Measurements from ENCODE around the gene IREB2. TPM values are rescaled to one million over a fixed set of nuclear protein-coding genes. Genes with fewer than 3 reads are reported as not detected.

The IREB2 gene
- 58.7 TPM for polyA plus RNA-seq
- long read RNA-seq, donor 1, full-length matches to known transcripts, result 5 of 5 reads
- long read RNA-seq, donor 1, partial matches to known transcripts, result 0 of 5 reads
- long read RNA-seq, donor 1, other reads (novel, unspliced or antisense), result 0 of 5 reads
- long read RNA-seq, donor 2, full-length matches to known transcripts, result 7 of 7 reads
- long read RNA-seq, donor 2, partial matches to known transcripts, result 0 of 7 reads
- long read RNA-seq, donor 2, other reads (novel, unspliced or antisense), result 0 of 7 reads
- long read RNA-seq, donor 3, result 0 reads
- long read RNA-seq, donor 4, result 0 reads
- long read RNA-seq, donor 5, full-length matches to known transcripts, result 7 of 7 reads
- long read RNA-seq, donor 5, partial matches to known transcripts, result 0 of 7 reads
- long read RNA-seq, donor 5, other reads (novel, unspliced or antisense), result 0 of 7 reads
- long read RNA-seq, donor 6, full-length matches to known transcripts, result 8 of 8 reads
- long read RNA-seq, donor 6, partial matches to known transcripts, result 0 of 8 reads
- long read RNA-seq, donor 6, other reads (novel, unspliced or antisense), result 0 of 8 reads
- long read RNA-seq, donor 7, full-length matches to known transcripts, result 2 of 2 reads
- long read RNA-seq, donor 7, partial matches to known transcripts, result 0 of 2 reads
- long read RNA-seq, donor 7, other reads (novel, unspliced or antisense), result 0 of 2 reads
- long read RNA-seq, donor 8, full-length matches to known transcripts, result 7 of 21 reads
- long read RNA-seq, donor 8, partial matches to known transcripts, result 14 of 21 reads
- long read RNA-seq, donor 8, other reads (novel, unspliced or antisense), result 0 of 21 reads
- long read RNA-seq, donor 9, full-length matches to known transcripts, result 3 of 3 reads
- long read RNA-seq, donor 9, partial matches to known transcripts, result 0 of 3 reads
- long read RNA-seq, donor 9, other reads (novel, unspliced or antisense), result 0 of 3 reads
- long read RNA-seq, donor 10, full-length matches to known transcripts, result 4 of 39 reads
- long read RNA-seq, donor 10, partial matches to known transcripts, result 35 of 39 reads
- long read RNA-seq, donor 10, other reads (novel, unspliced or antisense), result 0 of 39 reads
- long read RNA-seq, donor 11, full-length matches to known transcripts, result 3 of 3 reads
- long read RNA-seq, donor 11, partial matches to known transcripts, result 0 of 3 reads
- long read RNA-seq, donor 11, other reads (novel, unspliced or antisense), result 0 of 3 reads

GRCh38 chr15:78437762-78438618, at the start of gene IREB2:
IREB2 (plus strand) TSS chr15:78438216; CDS start chr15:78438338, 122 bp downstream.
- no peaks in the 10 kb centered on the region for H3K27me3 ChIP-seq (ENCODE audit: control insufficient read depth, insufficient read depth, low read length)
- peak; percentile 99 for DNase-seq
- peak within 1 kb of the TSS; percentile 99 for H3K4me3 ChIP-seq (ENCODE audit: low read length)
- H3K36me3 ChIP-seq (ENCODE audit: control insufficient read depth, insufficient read depth, low read length), result peaks cover 18% of the 10 kb centered on the region
- no CpG with 5 or more reads among the region's 78 CpGs for WGBS (ENCODE audit: insufficient coverage, low lambda C conversion rate)
- peak within 1 kb of the TSS; percentile 98 for H3K27ac ChIP-seq (ENCODE audit: low read length)
- H3K4me1 ChIP-seq (ENCODE audit: control insufficient read depth, insufficient read depth, low read length), result peaks cover 30% of the 10 kb centered on the region
- H3K9me3 ChIP-seq (ENCODE audit: control insufficient read depth, low read depth, low read length), result no peaks in the 10 kb centered on the region

GRCh38 chr15:78388865-78389264, 49.2 kb upstream of the IREB2 start:
- no peak for DNase-seq
- no peak overlapping the region for H3K27ac ChIP-seq (ENCODE audit: low read length)
- no peaks in the 10 kb centered on the region for H3K27me3 ChIP-seq (ENCODE audit: control insufficient read depth, insufficient read depth, low read length)
- 79% methylated on average over 5 of the region's 12 CpGs for WGBS (ENCODE audit: insufficient coverage, low lambda C conversion rate)
- no peaks in the 10 kb centered on the region for H3K4me1 ChIP-seq (ENCODE audit: control insufficient read depth, insufficient read depth, low read length)
- H3K4me3 ChIP-seq (ENCODE audit: low read length), result no peak overlapping the region
- no peaks in the 10 kb centered on the region for H3K36me3 ChIP-seq (ENCODE audit: control insufficient read depth, insufficient read depth, low read length)
- H3K9me3 ChIP-seq (ENCODE audit: control insufficient read depth, low read depth, low read length), result no peaks in the 10 kb centered on the region

- no peak overlapping the region for H3K4me3 ChIP-seq (ENCODE audit: low read length)
- peaks cover 4% of the 10 kb centered on the region for H3K4me1 ChIP-seq (ENCODE audit: control insufficient read depth, insufficient read depth, low read length)
- WGBS (ENCODE audit: insufficient coverage, low lambda C conversion rate), result no CpG with 5 or more reads among the region's 7 CpGs
- no peaks in the 10 kb centered on the region for H3K9me3 ChIP-seq (ENCODE audit: control insufficient read depth, low read depth, low read length)
- no peaks in the 10 kb centered on the region for H3K27me3 ChIP-seq (ENCODE audit: control insufficient read depth, insufficient read depth, low read length)
- no peak overlapping the region for H3K27ac ChIP-seq (ENCODE audit: low read length)
- DNase-seq, result no peak
- H3K36me3 ChIP-seq (ENCODE audit: control insufficient read depth, insufficient read depth, low read length), result no peaks in the 10 kb centered on the region
Observed at GRCh38 chr15:78389322-78389721, 48.7 kb upstream of the IREB2 start.

- no peaks in the 10 kb centered on the region for H3K36me3 ChIP-seq (ENCODE audit: control insufficient read depth, insufficient read depth, low read length)
- WGBS (ENCODE audit: insufficient coverage, low lambda C conversion rate), result no CpG with 5 or more reads among the region's 2 CpGs
- H3K9me3 ChIP-seq (ENCODE audit: control insufficient read depth, low read depth, low read length), result no peaks in the 10 kb centered on the region
- H3K4me1 ChIP-seq (ENCODE audit: control insufficient read depth, insufficient read depth, low read length), result peaks cover 4% of the 10 kb centered on the region
- no peaks in the 10 kb centered on the region for H3K27me3 ChIP-seq (ENCODE audit: control insufficient read depth, insufficient read depth, low read length)
- no peak for DNase-seq
- H3K4me3 ChIP-seq (ENCODE audit: low read length), result no peak overlapping the region
- no peak overlapping the region for H3K27ac ChIP-seq (ENCODE audit: low read length)
Observed at GRCh38 chr15:78389738-78390137, 48.3 kb upstream of the IREB2 start.

GRCh38 chr15:78390242-78390641, 47.8 kb upstream of the IREB2 start:
- H3K4me3 ChIP-seq (ENCODE audit: low read length), result no peak overlapping the region
- H3K4me1 ChIP-seq (ENCODE audit: control insufficient read depth, insufficient read depth, low read length), result peaks cover 4% of the 10 kb centered on the region
- no peak overlapping the region for H3K27ac ChIP-seq (ENCODE audit: low read length)
- H3K36me3 ChIP-seq (ENCODE audit: control insufficient read depth, insufficient read depth, low read length), result no peaks in the 10 kb centered on the region
- DNase-seq, result no peak
- no peaks in the 10 kb centered on the region for H3K27me3 ChIP-seq (ENCODE audit: control insufficient read depth, insufficient read depth, low read length)
- 100% methylated on average over 1 of the region's 1 CpG for WGBS (ENCODE audit: insufficient coverage, low lambda C conversion rate)
- no peaks in the 10 kb centered on the region for H3K9me3 ChIP-seq (ENCODE audit: control insufficient read depth, low read depth, low read length)

GRCh38 chr15:78390826-78391225, 47.2 kb upstream of the IREB2 start:
- Histone ChIP-seq H3K36me3 (ENCODE audit: control insufficient read depth, insufficient read depth, low read length) (no peaks in the 10 kb centered on the region), H3K4me3 (ENCODE audit: low read length) (no peak overlapping the region), H3K27me3 (ENCODE audit: control insufficient read depth, insufficient read depth, low read length) (no peaks in the 10 kb centered on the region), H3K4me1 (ENCODE audit: control insufficient read depth, insufficient read depth, low read length) (peaks cover 4% of the 10 kb centered on the region), H3K27ac (ENCODE audit: low read length) (no peak overlapping the region), H3K9me3 (ENCODE audit: control insufficient read depth, low read depth, low read length) (no peaks in the 10 kb centered on the region)
- no CpG with 5 or more reads among the region's 3 CpGs for WGBS (ENCODE audit: insufficient coverage, low lambda C conversion rate)
- no peak for DNase-seq

GRCh38 chr15:78391781-78392180, 46.2 kb upstream of the IREB2 start:
- Histone ChIP-seq H3K4me1 (ENCODE audit: control insufficient read depth, insufficient read depth, low read length) (peaks cover 10% of the 10 kb centered on the region), H3K36me3 (ENCODE audit: control insufficient read depth, insufficient read depth, low read length) (no peaks in the 10 kb centered on the region), H3K4me3 (ENCODE audit: low read length) (no peak overlapping the region), H3K9me3 (ENCODE audit: control insufficient read depth, low read depth, low read length) (no peaks in the 10 kb centered on the region), H3K27me3 (ENCODE audit: control insufficient read depth, insufficient read depth, low read length) (no peaks in the 10 kb centered on the region), H3K27ac (ENCODE audit: low read length) (no peak overlapping the region)
- no peak for DNase-seq
- WGBS (ENCODE audit: insufficient coverage, low lambda C conversion rate), result no CpG with 5 or more reads among the region's 3 CpGs

- Histone ChIP-seq H3K4me1 (ENCODE audit: control insufficient read depth, insufficient read depth, low read length) (peaks cover 14% of the 10 kb centered on the region), H3K27ac (ENCODE audit: low read length) (no peak overlapping the region), H3K36me3 (ENCODE audit: control insufficient read depth, insufficient read depth, low read length) (no peaks in the 10 kb centered on the region), H3K4me3 (ENCODE audit: low read length) (no peak overlapping the region), H3K9me3 (ENCODE audit: control insufficient read depth, low read depth, low read length) (no peaks in the 10 kb centered on the region), H3K27me3 (ENCODE audit: control insufficient read depth, insufficient read depth, low read length) (no peaks in the 10 kb centered on the region)
- no peak for DNase-seq
- WGBS (ENCODE audit: insufficient coverage, low lambda C conversion rate), result no CpG with 5 or more reads among the region's 4 CpGs
Observed at GRCh38 chr15:78392430-78392829, 45.6 kb upstream of the IREB2 start.

GRCh38 chr15:78393137-78393536, 44.9 kb upstream of the IREB2 start:
- DNase-seq, result no peak
- H3K36me3 ChIP-seq (ENCODE audit: control insufficient read depth, insufficient read depth, low read length), result no peaks in the 10 kb centered on the region
- peaks cover 14% of the 10 kb centered on the region for H3K4me1 ChIP-seq (ENCODE audit: control insufficient read depth, insufficient read depth, low read length)
- H3K27ac ChIP-seq (ENCODE audit: low read length), result no peak overlapping the region
- no peaks in the 10 kb centered on the region for H3K9me3 ChIP-seq (ENCODE audit: control insufficient read depth, low read depth, low read length)
- WGBS (ENCODE audit: insufficient coverage, low lambda C conversion rate), result 100% methylated on average over 1 of the region's 1 CpG
- H3K4me3 ChIP-seq (ENCODE audit: low read length), result no peak overlapping the region
- no peaks in the 10 kb centered on the region for H3K27me3 ChIP-seq (ENCODE audit: control insufficient read depth, insufficient read depth, low read length)
